ENCODE measurements around the gene SLC2A13.

Gene SLC2A13

GRCh38 chr12:40015345-40015744, 90.5 kb downstream of the SLC2A13 start:
- Histone ChIP-seq H3K4me3 (ENCODE audit: low read depth, low read length) (no peak overlapping the region), H3K9me3 (ENCODE audit: severe bottlenecking) (no peaks in the 10 kb centered on the region), H3K27me3 (ENCODE audit: insufficient read depth, low read depth, severe bottlenecking) (no peaks in the 10 kb centered on the region), H3K27ac (no peak overlapping the region), H3K36me3 (no peaks in the 10 kb centered on the region)
- no peak for TF ChIP-seq CTCF (IDR thresholded peaks at IDR 0.05; ENCODE audit: low read depth, low read length)
- no peak for DNase-seq

DNA sequence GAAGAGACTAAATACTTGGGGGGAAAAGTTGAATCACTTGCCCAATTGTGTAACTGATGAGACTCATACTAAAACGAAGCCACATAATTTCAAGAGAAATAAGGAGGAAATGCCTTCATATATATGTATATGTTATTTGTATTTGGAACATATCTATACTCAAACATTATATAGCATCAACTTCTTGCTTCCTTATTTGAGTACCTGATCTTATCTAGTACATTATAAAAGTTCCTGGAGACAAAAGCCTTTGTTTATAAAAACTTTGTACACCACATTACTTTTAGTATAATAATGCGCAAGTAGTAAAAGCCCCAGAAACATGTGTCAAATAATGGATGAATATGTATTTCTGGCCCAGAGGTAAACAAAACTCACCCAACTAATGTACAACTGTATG, 92.0 kb downstream of the SLC2A13 start:
- H3K27me3 ChIP-seq (ENCODE audit: insufficient read depth, low read depth, severe bottlenecking), result no peaks in the 10 kb centered on the region
- H3K36me3 ChIP-seq, result no peaks in the 10 kb centered on the region
- no peak overlapping the region for H3K27ac ChIP-seq
- no peaks in the 10 kb centered on the region for H3K9me3 ChIP-seq (ENCODE audit: severe bottlenecking)
- no peak for TF ChIP-seq CTCF (IDR thresholded peaks at IDR 0.05; ENCODE audit: low read depth, low read length)
- H3K4me3 ChIP-seq (ENCODE audit: low read depth, low read length), result no peak overlapping the region
- no peak for DNase-seq

- H3K27me3 ChIP-seq (ENCODE audit: insufficient read depth, low read depth, severe bottlenecking), result no peaks in the 10 kb centered on the region
- H3K4me3 ChIP-seq (ENCODE audit: low read depth, low read length), result no peak overlapping the region
- TF ChIP-seq CTCF (IDR thresholded peaks at IDR 0.05; ENCODE audit: low read depth, low read length), result no peak
Observed at GRCh38 chr12:40013292-40013691, 92.6 kb downstream of the SLC2A13 start.

DNA sequence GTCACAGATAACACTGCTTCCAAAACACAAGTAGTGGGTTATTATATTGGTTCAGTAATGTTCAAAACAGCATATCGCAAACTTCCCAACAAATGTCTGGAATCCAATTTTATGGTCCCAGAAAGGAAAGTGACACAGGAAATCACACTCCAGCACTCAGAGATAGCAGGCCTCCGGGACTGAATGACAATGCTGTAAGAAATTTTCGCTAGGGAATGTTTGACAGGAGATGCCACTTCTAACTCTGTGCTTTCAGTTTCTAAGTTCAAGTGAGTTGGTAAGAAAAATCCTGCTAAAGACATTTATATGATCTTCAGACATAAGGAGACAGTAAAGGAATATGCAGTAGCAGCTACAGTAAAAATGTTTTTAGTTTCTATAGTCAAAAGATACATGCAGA, 93.2 kb downstream of the SLC2A13 start:
- no peaks in the 10 kb centered on the region for H3K9me3 ChIP-seq (ENCODE audit: severe bottlenecking)
- DNase-seq, result no peak
- TF ChIP-seq CTCF (IDR thresholded peaks at IDR 0.05; ENCODE audit: low read depth, low read length), result no peak
- no peak overlapping the region for H3K27ac ChIP-seq
- H3K4me3 ChIP-seq (ENCODE audit: low read depth, low read length), result no peak overlapping the region
- no peaks in the 10 kb centered on the region for H3K27me3 ChIP-seq (ENCODE audit: insufficient read depth, low read depth, severe bottlenecking)
- H3K36me3 ChIP-seq, result no peaks in the 10 kb centered on the region

More at GRCh38 chr12:40013292-40013691, 92.6 kb downstream of the SLC2A13 start:
- DNase-seq, result no peak
- Histone ChIP-seq H3K36me3 (no peaks in the 10 kb centered on the region), H3K9me3 (ENCODE audit: severe bottlenecking) (no peaks in the 10 kb centered on the region), H3K27ac (no peak overlapping the region)

DNA sequence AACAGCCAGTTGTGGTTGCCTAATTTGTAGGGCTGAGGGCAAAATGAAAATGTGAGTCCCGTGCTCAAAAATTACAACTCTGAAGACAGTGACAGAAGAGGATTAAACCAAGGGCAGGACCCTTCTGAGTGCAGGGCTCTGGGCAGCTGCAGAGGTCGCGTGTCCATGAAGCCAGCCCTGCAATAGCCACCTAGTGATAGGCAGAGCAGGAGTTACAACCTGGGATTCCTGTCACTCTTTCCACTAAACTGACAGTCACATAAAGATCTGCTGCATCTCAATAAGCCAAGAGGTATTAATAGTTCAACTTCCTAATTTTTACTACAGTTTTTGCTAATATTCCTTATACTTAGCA, 94.1 kb downstream of the SLC2A13 start:
- TF ChIP-seq CTCF (IDR thresholded peaks at IDR 0.05; ENCODE audit: low read depth, low read length), result no peak
- Histone ChIP-seq H3K27ac (no peak overlapping the region), H3K4me3 (ENCODE audit: low read depth, low read length) (no peak overlapping the region), H3K36me3 (no peaks in the 10 kb centered on the region), H3K9me3 (ENCODE audit: severe bottlenecking) (no peaks in the 10 kb centered on the region), H3K27me3 (ENCODE audit: insufficient read depth, low read depth, severe bottlenecking) (no peaks in the 10 kb centered on the region)
- DNase-seq, result no peak

GRCh38 chr12:40010899-40011774, 94.7 kb downstream of the SLC2A13 start:
- Histone ChIP-seq H3K27me3 (ENCODE audit: insufficient read depth, low read depth, severe bottlenecking) (no peaks in the 10 kb centered on the region), H3K9me3 (ENCODE audit: severe bottlenecking) (no peaks in the 10 kb centered on the region), H3K36me3 (no peaks in the 10 kb centered on the region), H3K27ac (no peak overlapping the region), H3K4me3 (ENCODE audit: low read depth, low read length) (no peak overlapping the region)
- peak; percentile 63 for TF ChIP-seq CTCF (IDR thresholded peaks at IDR 0.05; ENCODE audit: low read depth, low read length)
- DNase-seq, result peak; percentile 41
